Trophoblast cell (in vitro differentiated cells and primary cell): ENCODE measurements around the gene MAMDC2.

Experiments used
- DNase-seq, 2 donors: peaks; one replicate each; pipeline ENCODE4 v3.0.0-alpha.2; 2016
- H2AFZ ChIP-seq: 2 replicates; pipeline ENCODE4 v1.6.1; 2013; ENCODE audit warnings: low read length, moderate library complexity, mild to moderate bottlenecking; ENCODE audit not compliant: insufficient read depth, poor library complexity
- H2AK5ac ChIP-seq: 2 replicates; pipeline ENCODE4 v1.6.1; 2013; ENCODE audit warnings: mild to moderate bottlenecking, low read length
- H2BK120ac ChIP-seq: 2 replicates; pipeline ENCODE4 v1.6.1; 2013; ENCODE audit warnings: low read length, mild to moderate bottlenecking, moderate library complexity; ENCODE audit not compliant: insufficient read depth, poor library complexity
- H2BK12ac ChIP-seq: 2 replicates; pipeline ENCODE4 v1.6.1; 2013; ENCODE audit warnings: mild to moderate bottlenecking, low read length, moderate library complexity
- H2BK5ac ChIP-seq: 2 replicates; pipeline ENCODE4 v1.6.1; 2013; ENCODE audit warnings: low read length, low read depth, moderate library complexity, mild to moderate bottlenecking; ENCODE audit not compliant: poor library complexity
- H3K14ac ChIP-seq: 2 replicates; pipeline ENCODE4 v1.6.1; 2013; ENCODE audit warnings: mild to moderate bottlenecking, low read length
- H3K18ac ChIP-seq: 2 replicates; pipeline ENCODE4 v1.6.1; 2013; ENCODE audit warnings: mild to moderate bottlenecking, low read length
- H3K23ac ChIP-seq: 2 replicates; pipeline ENCODE4 v1.6.1; 2013; ENCODE audit warnings: low read length
- H3K27ac ChIP-seq: 2 replicates; pipeline ENCODE4 v1.5.1; 2013; ENCODE audit warnings: low read depth, mild to moderate bottlenecking, inconsistent platforms, low read length, moderate library complexity
- H3K27me3 ChIP-seq: 2 replicates; pipeline ENCODE4 v1.6.1; 2013; ENCODE audit warnings: inconsistent platforms, mild to moderate bottlenecking, low read length, moderate library complexity; ENCODE audit not compliant: insufficient read depth
- H3K36me3 ChIP-seq, 2 experiments: 1 replicate in 1 of 2; 2 replicates in 1 of 2; pipeline ENCODE4 v1.6.1; 2013; ENCODE audit warnings: low read length in 2 of 2, mild to moderate bottlenecking in 2 of 2, moderate library complexity in 1 of 2; ENCODE audit not compliant: insufficient read depth in 2 of 2, control insufficient read depth in 1 of 2
- H3K4ac ChIP-seq: 2 replicates; pipeline ENCODE4 v1.6.1; 2013; ENCODE audit warnings: low read depth, mild to moderate bottlenecking, low read length, moderate library complexity
- H3K4me1 ChIP-seq, 2 experiments: 1 replicate in 1 of 2; 2 replicates in 1 of 2; pipeline ENCODE4 v1.6.1; 2013; ENCODE audit warnings: low read length in 2 of 2, mild to moderate bottlenecking in 2 of 2, moderate library complexity in 1 of 2; ENCODE audit not compliant: insufficient read depth in 2 of 2, control insufficient read depth in 1 of 2
- H3K4me2 ChIP-seq: 2 replicates; pipeline ENCODE4 v1.6.1; 2013; ENCODE audit warnings: inconsistent platforms, mild to moderate bottlenecking, low read length, moderate library complexity
- H3K4me3 ChIP-seq: 2 replicates; pipeline ENCODE4 v1.5.1; 2013; ENCODE audit warnings: mild to moderate bottlenecking, low read depth, low read length, inconsistent platforms
- H3K79me1 ChIP-seq: one replicate; pipeline ENCODE4 v1.6.1; 2013; ENCODE audit warnings: low read length
- H3K79me2 ChIP-seq: 2 replicates; pipeline ENCODE4 v1.6.1; 2013; ENCODE audit warnings: low read length, mild to moderate bottlenecking; ENCODE audit not compliant: control insufficient read depth, insufficient read depth, poor library complexity
- H3K9ac ChIP-seq: 2 replicates; pipeline ENCODE4 v1.6.1; 2013; ENCODE audit warnings: mild to moderate bottlenecking, low read length
- H3K9me3 ChIP-seq: 2 replicates; pipeline ENCODE4 v1.6.1; 2013; ENCODE audit warnings: low read depth, mild to moderate bottlenecking, control low read depth, inconsistent platforms, low read length; ENCODE audit not compliant: insufficient read depth
- H4K12ac ChIP-seq: 2 replicates; pipeline ENCODE4 v1.6.1; 2013; ENCODE audit warnings: low read depth, mild to moderate bottlenecking, low read length, moderate library complexity
- H4K8ac ChIP-seq: 2 replicates; pipeline ENCODE4 v1.6.1; 2013; ENCODE audit warnings: low read depth, mild to moderate bottlenecking, low read length, moderate library complexity
- H4K91ac ChIP-seq: one replicate; pipeline ENCODE4 v1.6.1; 2013; ENCODE audit warnings: low read depth, mild to moderate bottlenecking, low read length, moderate library complexity
- WGBS: extraction: QIAGEN DNeasy Blood & Tissue Kit; methylation state at CpG from one replicate; pipeline ENCODE4 v1.1.7; 2013; ENCODE audit warnings: missing lambda C conversion rate; ENCODE audit not compliant: insufficient read length, insufficient coverage; ENCODE audit errors: extremely low coverage; 5-methylcytosine and 5-hydroxymethylcytosine counted together

The MAMDC2 gene

GRCh38 chr9:70064496-70064895 lies 20.8 kb downstream of the MAMDC2 start:
- Histone ChIP-seq H3K4me1 (no peaks in the 10 kb centered on the region), H3K9me3 (no peaks in the 10 kb centered on the region), H3K14ac (no peak overlapping the region), H3K9ac (no peak overlapping the region), H4K91ac (no peak overlapping the region), H3K27ac (no peak overlapping the region), H2AK5ac (no peak overlapping the region), H2BK5ac (no peak overlapping the region), H2BK120ac (no peak overlapping the region), H2AFZ (no peak overlapping the region), H3K18ac (no peak overlapping the region), H3K79me2 (no peaks in the 10 kb centered on the region), H3K79me1 (no peaks in the 10 kb centered on the region), H2BK12ac (no peak overlapping the region), H3K23ac (no peak overlapping the region), H3K4ac (no peak overlapping the region), H3K27me3 (no peaks in the 10 kb centered on the region), H3K4me2 (no peak overlapping the region), H3K4me3 (no peak overlapping the region), H4K8ac (no peak overlapping the region), H4K12ac (no peak overlapping the region), H3K36me3 (no peaks in the 10 kb centered on the region)
- WGBS = no CpG with 5 or more reads among the region's 1 CpG
- no peak for DNase-seq

GRCh38 chr9:70065572-70065971 lies 21.9 kb downstream of the MAMDC2 start:
- H3K4me3 ChIP-seq = no peak overlapping the region
- no peaks in the 10 kb centered on the region for H3K27me3 ChIP-seq
- H4K12ac ChIP-seq = no peak overlapping the region
- no peak overlapping the region for H3K18ac ChIP-seq
- H3K79me2 ChIP-seq = no peaks in the 10 kb centered on the region
- no peak overlapping the region for H4K8ac ChIP-seq
- H3K9me3 ChIP-seq = no peaks in the 10 kb centered on the region
- no peak overlapping the region for H3K14ac ChIP-seq
- H3K79me1 ChIP-seq = no peaks in the 10 kb centered on the region
- no CpG with 5 or more reads among the region's 2 CpGs for WGBS
- no peak overlapping the region for H2AK5ac ChIP-seq
- no peak overlapping the region for H4K91ac ChIP-seq
- H2BK5ac ChIP-seq = no peak overlapping the region
- no peak overlapping the region for H3K23ac ChIP-seq
- DNase-seq = no peak
- no peak overlapping the region for H3K27ac ChIP-seq
- H2BK12ac ChIP-seq = no peak overlapping the region
- H3K36me3 ChIP-seq = no peaks in the 10 kb centered on the region
- no peak overlapping the region for H2AFZ ChIP-seq
- no peak overlapping the region for H3K4ac ChIP-seq
- H2BK120ac ChIP-seq = no peak overlapping the region
- no peak overlapping the region for H3K9ac ChIP-seq
- no peak overlapping the region for H3K4me2 ChIP-seq
- H3K4me1 ChIP-seq = no peaks in the 10 kb centered on the region

- no peak overlapping the region for H3K18ac ChIP-seq
- DNase-seq = no peak
- H3K4me3 ChIP-seq = no peak overlapping the region
Measured at GRCh38 chr9:70066418-70066817, 22.8 kb downstream of the MAMDC2 start.

GRCh38 chr9:70066874-70067273 lies 23.2 kb downstream of the MAMDC2 start:
- Histone ChIP-seq H3K4me3 (no peak overlapping the region), H3K18ac (no peak overlapping the region)

More at GRCh38 chr9:70066418-70066817, 22.8 kb downstream of the MAMDC2 start:
- no peak overlapping the region for H2BK5ac ChIP-seq
- no peaks in the 10 kb centered on the region for H3K79me1 ChIP-seq
- H2BK120ac ChIP-seq = no peak overlapping the region
- H3K4me2 ChIP-seq = no peak overlapping the region
- H3K27me3 ChIP-seq = no peaks in the 10 kb centered on the region
- no peaks in the 10 kb centered on the region for H3K79me2 ChIP-seq
- H4K91ac ChIP-seq = no peak overlapping the region
- no peak overlapping the region for H3K4ac ChIP-seq
- H3K9me3 ChIP-seq = no peaks in the 10 kb centered on the region
- no peaks in the 10 kb centered on the region for H3K4me1 ChIP-seq
- no peak overlapping the region for H3K9ac ChIP-seq
- WGBS = no CpG with 5 or more reads among the region's 4 CpGs
- H3K14ac ChIP-seq = no peak overlapping the region
- H3K23ac ChIP-seq = no peak overlapping the region
- no peak overlapping the region for H2BK12ac ChIP-seq
- no peak overlapping the region for H2AFZ ChIP-seq
- H4K8ac ChIP-seq = no peak overlapping the region
- no peaks in the 10 kb centered on the region for H3K36me3 ChIP-seq
- no peak overlapping the region for H3K27ac ChIP-seq
- H4K12ac ChIP-seq = no peak overlapping the region
- no peak overlapping the region for H2AK5ac ChIP-seq

More at GRCh38 chr9:70066874-70067273, 23.2 kb downstream of the MAMDC2 start:
- H3K79me2 ChIP-seq = no peaks in the 10 kb centered on the region
- no peak overlapping the region for H3K4me2 ChIP-seq
- H3K4me1 ChIP-seq = no peaks in the 10 kb centered on the region
- DNase-seq = no peak
- H2BK5ac ChIP-seq = no peak overlapping the region
- H2AFZ ChIP-seq = no peak overlapping the region
- no peak overlapping the region for H2AK5ac ChIP-seq
- no peaks in the 10 kb centered on the region for H3K9me3 ChIP-seq
- no peak overlapping the region for H2BK120ac ChIP-seq
- H3K27me3 ChIP-seq = no peaks in the 10 kb centered on the region
- no peak overlapping the region for H4K8ac ChIP-seq
- no peak overlapping the region for H3K23ac ChIP-seq
- no peaks in the 10 kb centered on the region for H3K79me1 ChIP-seq
- H3K9ac ChIP-seq = no peak overlapping the region
- WGBS = no CpG with 5 or more reads among the region's 2 CpGs
- H3K4ac ChIP-seq = no peak overlapping the region
- no peak overlapping the region for H3K14ac ChIP-seq
- no peak overlapping the region for H3K27ac ChIP-seq
- no peak overlapping the region for H4K91ac ChIP-seq
- H3K36me3 ChIP-seq = no peaks in the 10 kb centered on the region
- no peak overlapping the region for H2BK12ac ChIP-seq
- no peak overlapping the region for H4K12ac ChIP-seq
